ENCODE results near the gene PSEN1.

- no peak for TF ChIP-seq CTCF (IDR thresholded peaks at IDR 0.05 in 2 of 3, conservative IDR thresholded peaks at IDR 0.05 in 1 of 3; ENCODE audit: borderline replicate concordance in 1 of 3, insufficient read depth in 1 of 3, low read depth in 2 of 3, low read length in 2 of 3)
- no peak for TF ChIP-seq TCF7L2 (IDR thresholded peaks at IDR 0.05; ENCODE audit: borderline replicate concordance, extremely low read depth, insufficient read depth, insufficient read length)
- TF ChIP-seq POLR2A (IDR thresholded peaks at IDR 0.05; ENCODE audit: borderline replicate concordance, extremely low read depth, insufficient read depth, insufficient read length), result no peak
- no peak for TF ChIP-seq SP1 (IDR thresholded peaks at IDR 0.05; ENCODE audit: low read depth)
- no peak for TF ChIP-seq RAD21 (IDR thresholded peaks at IDR 0.05; ENCODE audit: low read depth)
These were observed 36.2 kb downstream of the PSEN1 start for GRCh38 chr14:73172500-73172899.

Data from HCT116 (cell line).